K562 (cell line): ENCODE measurements around the gene CBX3. TPM values are rescaled to one million over a fixed set of nuclear protein-coding genes. Genes with fewer than 3 reads are reported as not detected.
A peak's percentile ranks its signal among the peaks of the same experiment; 100 is the strongest.

Experiments used
- ATAC-seq: fragments of 200-7000 bp; cut with Tn5 transposase; 3 replicates; pipeline ENCODE4 v1.9.1; 2020; ENCODE audit warnings: moderate library complexity
- BruUV-seq: library from RNA; stranded (reverse); fragments of 400-500 nt; replicated peaks from 2 replicates; lab custom pipeline; 2021; lab: Mats Ljungman, UMichigan
- CTCF ChIA-PET: fragments of 300-600 bp; formaldehyde crosslinking; extraction: SDS; loops from one replicate; lab custom pipeline; 2021; ENCODE audit warnings: low intra/inter-chr PET ratio; lab: Yijun Ruan, JAX
- POLR2A ChIA-PET: fragments of 300-600, 350-650 bp; sonication (Branson Sonifier 250); formaldehyde crosslinking; extraction: SDS; loops from one replicate; lab custom pipeline; 2021; ENCODE audit warnings: antibody characterized with exemption, inconsistent platforms; lab: Yijun Ruan, JAX
- DNase-seq, 4 experiments: peaks; one replicate each; pipeline versions ENCODE4 v3.0.0 to v3.0.0-alpha.2; 2011 to 2018; ENCODE audit warnings: low spot score in 3 of 4, mixed read lengths in 3 of 4; ENCODE audit errors: extremely low read depth in 1 of 4
- FAIRE-seq: peaks from 2 replicates; lab custom pipeline; 2011; peaks lifted over from hg19 to GRCh38; lab: Jason Lieb, UNC
- H2AFZ ChIP-seq: 2 replicates; pipeline ENCODE4 v1.6.0; 2011; ENCODE audit warnings: low read depth, low read length, control low read depth, inconsistent platforms
- H3K27ac ChIP-seq: fragments of 200-600 bp; 3 replicates; pipeline ENCODE4 v1.8.0; 2011; ENCODE audit warnings: low read depth, mild to moderate bottlenecking, control low read depth, inconsistent platforms, low read length, moderate library complexity, mixed read lengths; ENCODE audit errors: extremely low read depth
- H3K27me3 ChIP-seq, 2 experiments: fragments of 300-600 bp in 1 of 2; 2 replicates in 1 of 2; 3 replicates in 1 of 2; pipeline versions ENCODE4 v1.6.0 to v1.8.0; 2011; ENCODE audit warnings: inconsistent platforms in 2 of 2, low read length in 2 of 2, mild to moderate bottlenecking in 1 of 2, mixed read lengths in 1 of 2, moderate library complexity in 1 of 2; ENCODE audit not compliant: control insufficient read depth in 2 of 2, insufficient read depth in 2 of 2
- H3K36me3 ChIP-seq: fragments of 300-600 bp; 3 replicates; pipeline ENCODE4 v1.8.0; 2011; ENCODE audit warnings: mild to moderate bottlenecking, low read length, inconsistent platforms; ENCODE audit not compliant: control insufficient read depth, insufficient read depth
- H3K4me1 ChIP-seq, 2 experiments: fragments of 200-600 bp in 1 of 2; replicated peaks in 1 of 2; 2 replicates in 1 of 2; 3 replicates in 1 of 2; pipeline versions ENCODE4 v1.5.1 to v1.8.0; 2011; ENCODE audit warnings: inconsistent platforms in 2 of 2, low read length in 2 of 2, mild to moderate bottlenecking in 1 of 2, mixed read lengths in 1 of 2, moderate library complexity in 1 of 2; ENCODE audit not compliant: control insufficient read depth in 2 of 2, insufficient read depth in 2 of 2
- H3K4me2 ChIP-seq: 2 replicates; pipeline ENCODE4 v1.6.1; 2011; ENCODE audit warnings: low read length, control low read depth, inconsistent platforms, mixed read lengths; ENCODE audit not compliant: insufficient read depth
- H3K4me3 ChIP-seq: fragments of 200-600 bp; sonication (generic), shearing (Covaris generic); 2 replicates; pipeline ENCODE4 v1.5.1; 2016; ENCODE audit warnings: control low read depth, inconsistent platforms
- H3K79me2 ChIP-seq: fragments of 200-600 bp; 3 replicates; pipeline ENCODE4 v1.8.0; 2011; ENCODE audit warnings: low read length, inconsistent platforms; ENCODE audit not compliant: control insufficient read depth, insufficient read depth
- H3K9ac ChIP-seq, 2 experiments: 2 replicates each; pipeline versions ENCODE4 v1.6.0 to v1.6.1; 2011; ENCODE audit warnings: low read depth in 2 of 2, low read length in 2 of 2, control low read depth in 1 of 2, inconsistent platforms in 1 of 2, mild to moderate bottlenecking in 1 of 2, mixed read lengths in 1 of 2; ENCODE audit not compliant: insufficient read depth in 1 of 2
- H3K9me1 ChIP-seq: one replicate; pipeline ENCODE4 v1.6.0; 2011; ENCODE audit warnings: inconsistent platforms, mild to moderate bottlenecking, low read length, moderate library complexity; ENCODE audit not compliant: control insufficient read depth, insufficient read depth
- H3K9me3 ChIP-seq: replicated peaks from 2 replicates; pipeline ENCODE4 v1.5.1; 2011; ENCODE audit warnings: low read depth, low read length, inconsistent platforms; ENCODE audit not compliant: control insufficient read depth, insufficient read depth
- H4K20me1 ChIP-seq: replicated peaks from 2 replicates; pipeline ENCODE4 v1.6.1; 2011; ENCODE audit warnings: low read length, inconsistent platforms, mixed read lengths; ENCODE audit not compliant: control insufficient read depth, insufficient read depth
- CBX2 ChIP-seq: fragments of 200-600 bp; sonication (generic); IDR thresholded peaks from one replicate; pipeline ENCODE4 v1.6.1; 2012; ENCODE audit warnings: mild to moderate bottlenecking, low read length, inconsistent platforms; ENCODE audit not compliant: insufficient read depth, poor library complexity, severe bottlenecking
- CREBBP ChIP-seq: IDR thresholded peaks from one replicate; pipeline ENCODE4 v1.6.1; 2012; ENCODE audit warnings: low read depth, mild to moderate bottlenecking, control low read depth, inconsistent platforms, low read length
- E2F4 ChIP-seq: sonication (generic); formaldehyde crosslinking; IDR thresholded peaks from 2 replicates; pipeline ENCODE4 v1.8.0; 2022; ENCODE audit warnings: mild to moderate bottlenecking, low read depth, missing genetic modification reagents
- ESRRA ChIP-seq: fragments of 450-650 bp; IDR thresholded peaks from 2 replicates; pipeline ENCODE4 v1.6.1; 2014; ENCODE audit warnings: low read depth, mild to moderate bottlenecking, moderate library complexity, borderline replicate concordance
- MAFK ChIP-seq: IDR thresholded peaks from 2 replicates; pipeline ENCODE4 v1.6.1; 2011; ENCODE audit warnings: low read length, improper control_type of control experiment
- POLR2G ChIP-seq: fragments of 200-400 bp; formaldehyde crosslinking; IDR thresholded peaks from 2 replicates; pipeline ENCODE4 v1.6.1; 2017; ENCODE audit warnings: low read depth, mild to moderate bottlenecking, antibody characterized with exemption, low read length, moderate library complexity
- RBM22 ChIP-seq: fragments of 200-400 bp; formaldehyde crosslinking; IDR thresholded peaks from 2 replicates; pipeline ENCODE4 v1.6.1; 2018; ENCODE audit warnings: low read length, low read depth; ENCODE audit not compliant: poor library complexity, severe bottlenecking
- SUPT5H ChIP-seq: fragments of 450-650 bp; IDR thresholded peaks from 2 replicates; pipeline ENCODE4 v1.6.1; 2016
- ZNF277 ChIP-seq: fragments of 250-450 bp; sonication (Bioruptor Pico); IDR thresholded peaks from 2 replicates; pipeline ENCODE4 v1.8.0; 2022; ENCODE audit warnings: inconsistent platforms, mild to moderate bottlenecking, moderate library complexity, borderline replicate concordance
- ZNF316 ChIP-seq: fragments of 450-650 bp; IDR thresholded peaks from 2 replicates; pipeline ENCODE4 v1.6.1; 2016
- ZNF347 ChIP-seq: fragments of 450-650 bp; formaldehyde crosslinking; IDR thresholded peaks from 2 replicates; pipeline ENCODE4 v1.4.0; 2020; ENCODE audit warnings: low read depth, mild to moderate bottlenecking, moderate library complexity
- ZNF551 ChIP-seq: fragments of 250-450 bp; sonication (Bioruptor Pico); IDR thresholded peaks from 2 replicates; pipeline ENCODE4 v1.5.0; 2021; ENCODE audit warnings: mild to moderate bottlenecking, moderate library complexity
- WGBS: fragments of 100-300 bp; shearing (Covaris generic); methylation state at CpG from one replicate; pipeline ENCODE4 v1.1.6; 2016; ENCODE audit warnings: low coverage, mixed read lengths; ENCODE audit not compliant: insufficient coverage; ENCODE audit errors: missing lambda C conversion rate; 5-methylcytosine and 5-hydroxymethylcytosine counted together
- in situ Hi-C: fragments of 300-500 bp; cut with MboI; formaldehyde crosslinking; loops from 4 replicates; pipeline ENCODE4 v1.15.0; 2018; ENCODE audit warnings: inconsistent platforms, mixed read lengths
- intact Hi-C: fragments of 100-400 bp; cut with micrococcal nuclease; formaldehyde crosslinking; loops from 2 replicates; pipeline ENCODE4 v1.14.2; 2022
- polyA plus RNA-seq, 8 experiments: library from polyadenylated mRNA; depleted of rRNA in 4 of 8; stranded (reverse) in 5 of 8; unstranded in 3 of 8; fragments of >200 nt; fragmentation: Nextera tagmentation in 2 of 8; fragmentation: Illumina TruSeq in 1 of 8; extraction: Ambion mirVana in 2 of 8; extraction: Trizol in 1 of 8; gene quantifications; 2 replicates each; pipeline versions ENCODE4 v1.2.1 to v1.2.3, GENCODE V29; 2011 to 2014; ENCODE audit warnings: inconsistent platforms in 1 of 8, missing spikeins in 1 of 8
- total RNA-seq, 7 experiments: library from RNA; depleted of rRNA in 6 of 7; stranded (reverse); fragments of >200 nt in 6 of 7; fragmentation: Illumina TruSeq in 2 of 7; extraction: Trizol in 2 of 7; gene quantifications; 2 replicates each; pipeline versions ENCODE4 v1.2.1 to v1.2.3, GENCODE V29; 2011 to 2021; ENCODE audit warnings: low replicate concordance in 1 of 7

CBX3 gene
- total and polyA plus RNA-seq, 9 of the 15 experiments (the other 6 are each of a cell fraction or from before 2014, with no cell fraction given) = 198 to 413 (median 328) TPM

GRCh38 chr7:26182706-26183105, 18.8 kb upstream of the CBX3 start:
- in situ Hi-C loops (loop anchor here (5.0 kb wide), 1 partner anchor 90 kb away; no protein-coding TSS in a partner anchor), intact Hi-C loops (no loop called here)
- DNase-seq (no peak), FAIRE-seq (no peak), ATAC-seq (no peak)
- H3K79me2 ChIP-seq = no peaks in the 10 kb centered on the region
- TF ChIP-seq ZNF551 (CRISPR knock-in tag) (no peak), POLR2G (0 out of 2 replicates have a peak, but pooled peaks have one; percentile 25), RBM22 (peak; percentile 10)
- H3K27ac ChIP-seq = no peak overlapping the region
- peaks cover 13% of the 10 kb centered on the region; the same call in 1 of the 3 replicates for H3K36me3 ChIP-seq
- peaks cover 12 to 44% of the 10 kb centered on the region in 2 experiments for H3K4me1 ChIP-seq
- ChIA-PET POLR2A (interaction anchor here (0.7 to 5.3 kb wide), 9 partner anchors 9 to 286 kb away, joined by 3 to 23 read pairs (median 3); no protein-coding TSS in a partner anchor), CTCF (no interaction called here)
- BruUV-seq = no TSS peak
- WGBS = 76% methylated on average over 8 of the region's 8 CpGs
- H4K20me1 ChIP-seq = peaks cover 3% of the 10 kb centered on the region; the same call in 1 of the 2 replicates
- H3K9ac ChIP-seq = peak overlapping the region in 1 of 2 experiments; percentile 61; a peak in 2 of 4 replicates
- H3K27me3 ChIP-seq = no peaks in the 10 kb centered on the region
- no peaks in the 10 kb centered on the region for H3K9me1 ChIP-seq
- H2AFZ ChIP-seq = no peak overlapping the region
- no peak overlapping the region for H3K4me2 ChIP-seq
- H3K4me3 ChIP-seq = no peak overlapping the region
- H3K9me3 ChIP-seq = no peaks in the 10 kb centered on the region

GRCh38 chr7:26183545-26184280, 17.8 kb upstream of the CBX3 start:
- Histone ChIP-seq H3K79me2 (no peaks in the 10 kb centered on the region), H3K4me2 (no peak overlapping the region), H3K4me3 (no peak overlapping the region), H3K27me3 (no peaks in the 10 kb centered on the region), H3K9me3 (no peaks in the 10 kb centered on the region), H3K9me1 (no peaks in the 10 kb centered on the region), H3K9ac (no peak overlapping the region), H4K20me1 (peaks cover 6% of the 10 kb centered on the region; the same call in 1 of the 2 replicates), H2AFZ (no peak overlapping the region), H3K27ac (peak overlapping the region; percentile 31; the same call in 1 of the 3 replicates), H3K4me1 (peaks cover 12 to 52% of the 10 kb centered on the region in 2 experiments), H3K36me3 (peaks cover 17% of the 10 kb centered on the region; the same call in 2 of the 3 replicates)
- no peak for FAIRE-seq
- WGBS = 26% methylated on average over 4 of the region's 4 CpGs
- ATAC-seq = no peak
- in situ Hi-C loops = loop anchor here (5.0 kb wide), 1 partner anchor 91 kb away; no protein-coding TSS in a partner anchor
- no peak for DNase-seq
- CTCF ChIA-PET = no interaction called here
- POLR2A ChIA-PET = interaction anchor here (0.8 to 5.3 kb wide), 4 partner anchors 14 to 52 kb away, joined by 3 to 23 read pairs (median 4); no protein-coding TSS in a partner anchor
- no TSS peak for BruUV-seq
- intact Hi-C loops = no loop called here
- TF ChIP-seq MAFK (peak; percentile 79), CBX2 (no peak), ZNF347 (no peak), CREBBP (no peak), ZNF277 (CRISPR knock-in tag) (no peak), ESRRA (no peak), E2F4 (CRISPR knock-in tag) (no peak), SUPT5H (0 out of 2 replicates have a peak, but pooled peaks have one; percentile 16), ZNF316 (peak; percentile 91)
